Measurements from ENCODE around the gene CMA1.

CMA1 gene

GRCh38 chr14:24465805-24466204 is 42.3 kb downstream of the CMA1 start:
- no peak for DNase-seq (ENCODE audit: low spot score)

- no peak for DNase-seq (ENCODE audit: low spot score)
These were observed 42.7 kb downstream of the CMA1 start for GRCh38 chr14:24465368-24465767.

- DNase-seq (ENCODE audit: low spot score) = no peak
These were observed 43.9 kb downstream of the CMA1 start for GRCh38 chr14:24463884-24464785.

- DNase-seq (ENCODE audit: low spot score) = no peak
These were observed 44.8 kb downstream of the CMA1 start for GRCh38 chr14:24463017-24463883.

- DNase-seq (ENCODE audit: low spot score) = no peak
These were observed 46.7 kb downstream of the CMA1 start for GRCh38 chr14:24461336-24461735.

- no peak for DNase-seq (ENCODE audit: low spot score)
These were observed 48.7 kb downstream of the CMA1 start for GRCh38 chr14:24459331-24459730.

GRCh38 chr14:24458736-24459135 is 49.3 kb downstream of the CMA1 start:
- DNase-seq (ENCODE audit: low spot score) = no peak

GRCh38 chr14:24456980-24457379 is 51.1 kb downstream of the CMA1 start:
- DNase-seq (ENCODE audit: low spot score) = no peak
